HUES48 (cell line): ENCODE results near the gene KCNK5.

ENCODE experiments used
- H3K27ac ChIP-seq: one replicate; pipeline ENCODE4 v1.7.0; 2013; ENCODE audit warnings: low read depth, low read length, inconsistent platforms
- H3K27me3 ChIP-seq: 2 replicates; pipeline ENCODE4 v1.6.1; 2013; ENCODE audit warnings: mild to moderate bottlenecking, low read length; ENCODE audit not compliant: control insufficient read depth, insufficient read depth
- H3K36me3 ChIP-seq: 2 replicates; pipeline ENCODE4 v1.6.1; 2013; ENCODE audit warnings: low read length; ENCODE audit not compliant: control insufficient read depth, insufficient read depth
- H3K4me1 ChIP-seq: 2 replicates; pipeline ENCODE4 v1.6.1; 2013; ENCODE audit warnings: mild to moderate bottlenecking, low read length; ENCODE audit not compliant: control insufficient read depth, insufficient read depth
- H3K4me3 ChIP-seq: 2 replicates; pipeline ENCODE4 v1.5.1; 2013; ENCODE audit warnings: mild to moderate bottlenecking, low read depth, low read length
- H3K9ac ChIP-seq: 2 replicates; pipeline ENCODE4 v1.6.1; 2013; ENCODE audit warnings: mild to moderate bottlenecking, low read depth, low read length, moderate library complexity
- H3K9me3 ChIP-seq: 2 replicates; pipeline ENCODE4 v1.6.1; 2013; ENCODE audit warnings: low read length; ENCODE audit not compliant: control insufficient read depth, insufficient read depth

The KCNK5 gene

GRCh38 chr6:39228992-39229767 lies at the start of gene KCNK5:
Gene KCNK5, minus strand, starts transcription at chr6:39229475. Its CDS starts 364 bp downstream, at chr6:39229111.
- no peak within 1 kb of the TSS for H3K27ac ChIP-seq
- H3K9ac ChIP-seq = peak within 1 kb of the TSS; percentile 55
- H3K27me3 ChIP-seq = no peaks in the 10 kb centered on the region
- no peaks in the 10 kb centered on the region for H3K9me3 ChIP-seq
- peak within 1 kb of the TSS; percentile 74 for H3K4me3 ChIP-seq
- no peaks in the 10 kb centered on the region for H3K36me3 ChIP-seq
- H3K4me1 ChIP-seq = peaks cover 58% of the 10 kb centered on the region

DNA sequence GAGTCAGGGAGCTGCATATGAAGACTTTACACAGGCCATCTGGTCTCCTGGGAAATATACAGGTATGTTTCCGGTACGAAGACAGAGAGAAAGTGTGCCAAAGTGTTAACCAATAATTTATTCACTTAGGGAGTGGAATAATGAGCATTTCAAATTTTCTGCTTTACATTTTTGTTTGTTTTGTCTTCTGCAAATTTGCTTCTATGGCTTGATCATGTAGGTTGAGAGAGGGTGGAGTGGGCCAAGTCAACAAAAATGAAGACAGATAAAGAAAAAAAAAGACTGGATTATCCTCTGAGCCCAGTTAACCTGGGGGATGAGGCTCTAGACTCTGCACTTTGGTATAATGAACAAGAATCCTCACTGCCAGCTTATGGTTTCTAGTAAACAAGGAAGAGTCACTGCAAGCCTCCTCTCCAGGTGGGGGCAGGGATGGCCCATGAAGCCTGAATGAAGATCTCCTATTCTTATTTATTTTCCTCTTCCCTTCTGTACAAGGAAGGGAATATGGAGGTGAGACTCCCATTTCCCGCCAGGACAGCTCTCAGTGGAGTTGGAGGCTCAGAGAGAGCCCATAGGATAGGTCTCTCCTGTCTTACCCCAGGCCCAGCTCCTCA lies 47.2 kb upstream of the KCNK5 start:
- no peak overlapping the region for H3K9ac ChIP-seq
- H3K4me3 ChIP-seq = no peak overlapping the region
- no peaks in the 10 kb centered on the region for H3K9me3 ChIP-seq
- H3K27me3 ChIP-seq = no peaks in the 10 kb centered on the region
- peaks cover 16% of the 10 kb centered on the region for H3K4me1 ChIP-seq
- no peaks in the 10 kb centered on the region for H3K36me3 ChIP-seq
- H3K27ac ChIP-seq = no peak overlapping the region

GRCh38 chr6:39274903-39275302 lies 45.6 kb upstream of the KCNK5 start:
- H3K27me3 ChIP-seq = no peaks in the 10 kb centered on the region
- H3K27ac ChIP-seq = no peak overlapping the region
- no peaks in the 10 kb centered on the region for H3K36me3 ChIP-seq
- no peak overlapping the region for H3K9ac ChIP-seq
- no peak overlapping the region for H3K4me3 ChIP-seq
- peaks cover 16% of the 10 kb centered on the region for H3K4me1 ChIP-seq
- no peaks in the 10 kb centered on the region for H3K9me3 ChIP-seq

DNA sequence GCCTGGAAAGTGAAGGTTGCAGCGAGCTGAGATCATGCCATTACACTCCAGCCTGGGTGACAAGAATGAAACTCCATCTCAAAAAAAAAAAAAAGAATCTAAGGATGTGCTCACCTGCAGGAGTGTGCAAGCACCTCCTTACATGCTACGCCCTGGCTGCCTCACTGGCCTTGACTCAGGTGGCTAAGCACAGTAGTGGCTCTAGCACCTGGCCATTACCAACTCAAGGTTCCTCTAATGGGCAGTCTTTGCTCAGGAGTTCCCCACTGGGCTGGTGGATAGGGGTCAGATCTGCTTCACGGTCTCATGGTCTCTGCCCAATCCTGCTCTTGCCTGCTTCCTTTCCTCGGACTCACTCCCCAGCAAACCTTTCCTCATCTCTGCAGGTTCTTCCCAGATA lies 45.2 kb upstream of the KCNK5 start:
- Histone ChIP-seq H3K27ac (no peak overlapping the region), H3K9ac (no peak overlapping the region), H3K36me3 (no peaks in the 10 kb centered on the region), H3K4me1 (peaks cover 16% of the 10 kb centered on the region), H3K27me3 (no peaks in the 10 kb centered on the region), H3K4me3 (no peak overlapping the region), H3K9me3 (no peaks in the 10 kb centered on the region)

- Histone ChIP-seq H3K9ac (no peak overlapping the region), H3K27me3 (no peaks in the 10 kb centered on the region), H3K27ac (no peak overlapping the region), H3K4me1 (peaks cover 22% of the 10 kb centered on the region), H3K9me3 (no peaks in the 10 kb centered on the region), H3K36me3 (no peaks in the 10 kb centered on the region), H3K4me3 (no peak overlapping the region)
Measured at GRCh38 chr6:39273406-39273821, 44.1 kb upstream of the KCNK5 start.

- no peaks in the 10 kb centered on the region for H3K9me3 ChIP-seq
- H3K9ac ChIP-seq = no peak overlapping the region
- H3K4me1 ChIP-seq = peaks cover 26% of the 10 kb centered on the region
- H3K27ac ChIP-seq = no peak overlapping the region
- no peaks in the 10 kb centered on the region for H3K27me3 ChIP-seq
- no peak overlapping the region for H3K4me3 ChIP-seq
- no peaks in the 10 kb centered on the region for H3K36me3 ChIP-seq
Measured at GRCh38 chr6:39269961-39270360, 40.7 kb upstream of the KCNK5 start.

GRCh38 chr6:39268721-39269120 lies 39.4 kb upstream of the KCNK5 start:
- Histone ChIP-seq H3K4me3 (no peak overlapping the region), H3K27ac (no peak overlapping the region), H3K36me3 (no peaks in the 10 kb centered on the region), H3K27me3 (no peaks in the 10 kb centered on the region), H3K9ac (no peak overlapping the region), H3K4me1 (peaks cover 25% of the 10 kb centered on the region), H3K9me3 (no peaks in the 10 kb centered on the region)

DNA sequence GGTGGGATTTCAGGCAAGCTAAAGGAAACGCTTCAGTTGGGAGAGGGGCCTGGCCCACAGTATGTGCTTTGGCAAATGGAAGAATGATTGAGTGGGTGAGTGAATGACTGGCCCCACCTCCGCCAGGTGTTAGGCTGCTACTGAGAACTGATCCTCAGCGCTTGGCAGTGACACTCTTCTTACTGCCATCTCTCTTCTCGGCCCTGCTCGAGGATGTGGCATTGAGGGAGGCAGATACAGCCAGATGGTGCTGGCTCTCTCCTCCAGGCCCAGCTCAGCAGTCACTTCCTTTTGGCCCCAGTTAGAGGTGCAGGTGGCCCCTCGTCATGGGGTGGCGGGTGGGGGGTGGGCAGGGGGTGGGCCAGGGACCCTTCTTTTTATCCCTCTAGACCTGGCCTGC lies 38.9 kb upstream of the KCNK5 start:
- H3K4me1 ChIP-seq = peaks cover 23% of the 10 kb centered on the region
- H3K9ac ChIP-seq = no peak overlapping the region
- H3K36me3 ChIP-seq = no peaks in the 10 kb centered on the region
- H3K9me3 ChIP-seq = no peaks in the 10 kb centered on the region
- no peak overlapping the region for H3K4me3 ChIP-seq
- no peak overlapping the region for H3K27ac ChIP-seq
- no peaks in the 10 kb centered on the region for H3K27me3 ChIP-seq

- Histone ChIP-seq H3K36me3 (no peaks in the 10 kb centered on the region), H3K27me3 (no peaks in the 10 kb centered on the region), H3K9ac (no peak overlapping the region), H3K4me3 (no peak overlapping the region), H3K9me3 (no peaks in the 10 kb centered on the region), H3K27ac (no peak overlapping the region), H3K4me1 (peaks cover 22% of the 10 kb centered on the region)
Measured at GRCh38 chr6:39266782-39267355, 37.6 kb upstream of the KCNK5 start.

DNA sequence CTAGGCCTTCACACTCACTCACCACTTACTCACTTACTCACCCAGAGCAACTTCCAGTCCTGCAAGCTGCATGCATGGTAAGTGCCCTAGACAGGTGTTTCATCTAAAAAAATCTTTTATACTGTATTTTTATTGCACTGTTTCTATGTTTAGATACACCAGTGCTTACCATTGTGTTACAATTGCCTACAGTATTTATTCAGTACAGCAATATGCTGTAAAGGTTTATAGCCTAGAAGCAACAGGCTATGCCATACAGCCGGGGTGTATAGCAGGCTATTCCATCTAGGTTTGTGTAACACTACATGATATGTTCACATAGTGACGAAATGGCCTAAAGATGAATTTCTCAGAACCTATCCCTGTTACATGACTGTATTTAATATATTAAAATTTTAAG lies 37.1 kb upstream of the KCNK5 start:
- H3K27ac ChIP-seq = no peak overlapping the region
- peaks cover 27% of the 10 kb centered on the region for H3K4me1 ChIP-seq
- H3K9ac ChIP-seq = no peak overlapping the region

More for the DNA sequence above, 37.1 kb upstream of the KCNK5 start:
- Histone ChIP-seq H3K9me3 (no peaks in the 10 kb centered on the region), H3K27me3 (no peaks in the 10 kb centered on the region), H3K36me3 (no peaks in the 10 kb centered on the region), H3K4me3 (no peak overlapping the region)
